ENCODE measurements around the gene GTPBP4.
"Not testable (repeated sequence)": the region's sequence is repeated elsewhere in the genome, so short reads cannot be mapped to it uniquely, and the experiment has no call there.

Gene GTPBP4

DNA sequence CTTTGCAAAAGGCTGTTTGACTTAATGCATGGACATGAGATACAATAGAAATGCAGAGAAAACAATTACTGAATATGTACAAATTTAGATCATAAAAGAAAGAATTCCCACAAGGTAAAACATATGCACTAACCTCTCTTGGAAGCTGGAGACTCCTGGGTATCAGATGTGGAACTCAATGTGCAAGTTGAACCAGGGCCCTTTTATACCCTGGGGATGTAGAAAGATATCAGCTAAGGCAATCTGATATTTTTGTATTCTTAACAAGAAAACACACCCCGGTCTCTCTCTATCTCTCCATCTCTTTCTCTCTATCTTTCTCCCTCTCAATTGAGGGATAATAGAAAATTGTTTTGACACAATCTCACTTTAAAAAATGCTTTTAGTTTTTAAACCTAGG lies 37.4 kb downstream of the GTPBP4 start, which contains the start of gene IDI2:
IDI2 (minus strand) TSS at position 177 of the 400 bp plus-strand sequence. CDS start 1,136 bp downstream, outside the sequence.
- DNase-seq (ENCODE audit: low spot score): no peak

DNA sequence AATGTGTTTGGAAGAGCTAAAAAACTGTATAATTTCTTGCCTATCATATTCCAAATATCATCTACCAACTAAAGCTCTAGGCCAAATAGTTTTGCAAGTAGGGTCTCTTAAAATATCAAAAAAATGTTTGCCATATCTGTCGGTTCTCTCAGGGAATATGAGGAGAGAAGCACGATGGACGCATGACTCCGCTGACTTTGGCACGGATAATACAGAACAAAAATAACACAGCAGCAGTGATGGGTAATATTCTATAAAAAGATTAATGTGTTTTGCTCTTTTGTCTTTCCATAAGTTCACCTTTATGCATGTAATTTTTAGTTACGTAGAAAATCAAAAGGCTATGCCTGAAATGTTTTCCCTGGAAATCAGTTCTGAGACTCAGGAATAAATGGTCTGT lies 38.3 kb downstream of the GTPBP4 start:
- no peak for DNase-seq (ENCODE audit: low spot score)

DNA sequence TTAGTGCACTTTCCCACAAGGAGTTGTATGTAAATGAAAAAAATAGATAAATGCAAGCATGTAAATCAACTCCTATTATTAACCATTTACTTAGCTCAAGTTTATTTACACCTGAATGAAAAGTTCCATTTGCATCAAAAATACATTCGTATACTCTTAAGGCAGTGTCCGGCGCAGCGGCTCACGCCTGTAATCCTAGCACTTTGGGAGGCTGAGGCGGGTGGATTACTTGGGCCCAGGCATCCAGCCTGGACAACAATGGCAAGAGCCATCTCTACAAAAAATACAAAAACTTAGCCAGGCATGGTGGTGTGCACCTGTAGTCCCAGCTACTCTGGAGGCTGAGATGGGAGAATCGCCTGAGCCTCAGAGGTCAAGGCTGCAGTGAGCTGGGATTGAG lies 41.6 kb downstream of the GTPBP4 start:
- no peak for DNase-seq (ENCODE audit: low spot score)

DNA sequence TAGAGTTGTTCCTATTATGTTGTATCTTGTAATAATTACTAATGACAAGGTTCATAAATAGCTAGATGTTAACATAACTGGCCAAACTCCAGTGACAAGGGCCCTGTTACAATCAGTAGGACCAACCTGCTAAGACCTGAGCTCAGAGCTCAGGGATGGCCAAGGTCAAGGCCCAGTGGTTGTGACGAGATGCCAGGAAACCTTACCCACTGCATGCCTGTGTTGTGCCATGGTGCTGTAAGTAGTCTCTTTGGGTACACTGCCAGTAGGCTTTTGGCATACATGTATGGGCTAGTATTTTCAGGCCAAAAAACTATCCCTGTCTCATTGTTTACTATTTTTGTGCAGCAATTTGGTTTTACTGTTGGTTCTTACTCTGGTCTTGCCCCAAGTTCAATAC lies 45.4 kb downstream of the GTPBP4 start:
- no peak for DNase-seq (ENCODE audit: low spot score)

DNA sequence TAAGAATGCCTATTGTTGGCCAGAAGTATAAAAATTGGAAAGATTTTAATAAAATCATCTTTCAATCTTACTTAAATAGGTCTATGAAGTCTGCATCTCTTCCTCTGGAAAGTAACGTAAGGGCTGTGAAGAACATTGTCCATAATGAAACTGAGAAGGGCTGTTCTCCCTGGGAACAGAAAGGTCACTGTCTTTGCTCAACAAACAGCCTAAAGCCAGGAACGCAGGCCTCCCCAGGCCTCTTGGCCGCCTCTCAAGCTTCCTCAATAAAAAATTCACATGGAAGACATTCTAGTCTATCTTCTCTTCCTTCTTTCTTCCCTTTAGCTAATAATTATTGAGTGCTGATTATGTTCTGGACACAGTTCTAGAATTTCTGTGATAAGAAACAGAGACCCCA lies 46.5 kb downstream of the GTPBP4 start:
- DNase-seq (ENCODE audit: low spot score): peak; percentile 48

DNA sequence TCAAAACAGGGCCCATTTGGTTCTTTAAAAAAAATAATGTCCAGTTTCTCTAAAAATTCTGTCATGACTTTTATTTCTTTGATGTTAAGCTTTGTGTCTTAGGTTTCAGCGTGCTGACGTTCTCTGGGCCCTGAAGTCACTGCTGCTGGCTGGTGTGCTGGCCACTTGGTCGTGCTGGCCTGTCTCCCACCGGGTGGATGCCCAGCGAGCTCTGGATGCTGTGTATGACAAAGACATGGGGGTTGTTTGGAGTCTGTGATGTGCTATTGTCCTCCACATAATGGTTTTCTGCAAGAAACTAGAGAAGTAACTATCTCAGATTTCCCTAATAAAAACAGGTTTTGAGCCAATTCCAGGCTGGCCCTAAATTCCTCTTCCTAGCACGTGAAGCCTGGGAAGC lies 47.0 kb downstream of the GTPBP4 start:
- DNase-seq (ENCODE audit: low spot score): no peak

DNA sequence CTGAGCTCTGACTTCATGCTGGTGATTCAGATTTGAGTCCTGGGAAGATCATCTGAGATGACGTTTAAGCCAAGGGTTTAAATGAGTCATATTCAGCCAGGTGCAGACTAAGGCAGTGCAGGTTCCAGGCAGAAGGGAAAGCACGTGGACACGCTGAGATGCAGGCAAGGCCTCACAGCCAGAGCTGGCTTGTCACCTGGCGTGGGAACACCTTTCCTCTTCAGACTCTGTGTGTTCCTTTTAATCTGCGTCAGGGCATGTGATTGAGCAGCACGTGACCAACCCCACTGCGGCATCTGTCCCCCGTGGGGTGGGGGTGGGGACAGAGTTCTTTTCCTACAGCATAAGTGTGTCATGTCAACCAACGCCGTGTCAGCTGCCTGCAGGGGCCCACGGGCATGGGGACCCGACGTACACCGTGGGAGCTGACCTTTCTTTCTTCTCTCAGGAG lies 48.1 kb downstream of the GTPBP4 start:
- DNase-seq (ENCODE audit: low spot score): no peak

DNA sequence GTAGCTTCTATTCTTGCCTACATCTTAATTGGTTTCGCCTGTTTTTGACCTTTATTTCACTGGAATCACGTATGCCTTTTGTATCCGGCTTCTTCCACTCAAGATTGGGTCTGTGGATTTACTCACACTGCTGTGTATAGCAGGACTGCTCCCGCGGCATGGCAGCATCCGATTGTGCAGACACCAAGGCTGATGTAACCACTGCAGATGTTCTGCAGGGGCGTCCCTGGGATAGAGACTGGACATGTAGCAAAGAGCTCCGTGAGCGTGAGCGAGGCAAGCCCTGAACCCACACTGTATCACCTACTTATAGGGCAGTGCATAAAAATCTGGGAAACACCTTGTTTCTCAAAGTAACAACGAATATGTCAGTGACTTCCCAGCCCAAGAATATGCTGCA lies 48.9 kb downstream of the GTPBP4 start:
- DNase-seq (ENCODE audit: low spot score): no peak

DNA sequence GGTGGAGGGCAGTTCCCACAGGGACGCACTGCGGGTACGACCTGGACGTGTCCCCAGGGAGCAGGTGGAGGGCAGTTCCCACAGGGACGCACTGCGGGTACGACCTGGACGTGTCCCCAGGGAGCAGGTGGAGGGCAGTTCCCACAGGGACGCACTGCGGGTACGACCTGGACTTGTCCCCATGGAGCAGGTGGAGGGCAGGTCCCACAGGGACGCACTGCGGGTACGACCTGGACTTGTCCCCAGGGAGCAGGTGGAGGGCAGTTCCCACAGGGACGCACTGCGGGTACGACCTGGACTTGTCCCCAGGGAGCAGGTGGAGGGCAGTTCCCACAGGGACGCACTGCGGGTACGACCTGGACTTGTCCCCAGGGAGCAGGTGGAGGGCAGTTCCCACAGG lies 50.5 kb downstream of the GTPBP4 start:
- not testable (repeated sequence) for DNase-seq (ENCODE audit: low spot score)

DNA sequence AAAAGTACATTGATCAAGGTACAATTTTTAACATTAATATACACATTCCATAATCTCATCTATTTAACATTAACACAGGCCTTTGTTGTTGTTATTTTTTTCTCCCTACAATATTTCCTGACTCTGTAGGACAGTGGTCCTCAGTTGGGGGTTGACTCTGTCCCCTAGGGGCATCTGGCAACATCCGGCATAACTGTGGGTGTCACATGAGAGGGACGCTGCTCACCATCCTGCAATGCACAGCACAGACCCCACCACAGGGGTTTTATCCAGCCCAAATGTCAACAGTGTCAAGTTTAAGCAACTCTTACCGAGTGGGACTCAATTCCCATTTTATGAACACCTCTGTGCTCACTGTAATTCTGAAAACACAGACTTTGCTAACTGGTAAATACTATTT lies 51.9 kb downstream of the GTPBP4 start:
- no peak for DNase-seq (ENCODE audit: low spot score)

DNA sequence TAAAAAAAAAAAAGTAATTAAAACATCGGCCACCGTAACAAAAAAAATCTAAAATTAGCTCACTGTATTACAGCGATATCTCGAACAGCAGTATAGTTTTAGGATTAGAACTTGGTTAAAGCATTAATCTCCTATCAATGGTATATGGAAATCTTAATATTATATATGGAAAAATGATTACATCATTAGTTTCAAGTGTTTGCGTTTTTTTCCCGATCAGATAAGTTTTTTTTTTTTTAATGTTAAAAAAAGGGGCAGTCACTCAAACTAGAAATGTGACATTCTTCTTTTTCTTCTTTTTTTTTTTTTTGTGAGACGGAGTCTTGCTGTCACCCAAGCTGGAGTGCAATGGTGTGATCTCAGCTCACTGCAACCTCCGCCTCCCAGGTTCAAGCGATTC lies 53.3 kb downstream of the GTPBP4 start:
- no peak for DNase-seq (ENCODE audit: low spot score)

DNA sequence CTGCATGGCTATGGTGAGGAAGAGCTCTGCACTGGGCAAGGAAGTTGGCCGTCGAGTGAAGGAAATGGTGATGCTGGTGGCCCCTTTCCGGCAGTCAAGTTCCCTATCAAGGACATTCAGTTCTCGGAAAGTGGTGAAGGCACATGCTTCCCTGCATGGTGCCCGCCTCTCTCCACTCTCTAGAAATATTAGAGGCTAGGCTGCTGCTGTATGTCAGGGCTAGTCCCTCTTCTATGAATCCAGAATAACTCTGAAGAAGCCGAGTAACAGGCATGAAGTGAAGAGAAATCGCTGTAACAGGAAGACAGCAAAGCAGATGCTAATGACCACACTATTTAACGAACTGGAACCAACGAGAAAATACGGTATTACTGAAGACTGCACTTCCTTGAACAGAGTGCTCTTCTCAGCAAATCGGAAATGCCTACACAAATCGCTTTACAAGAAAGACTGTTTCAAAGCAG lies 55.3 kb downstream of the GTPBP4 start:
- DNase-seq (ENCODE audit: low spot score): no peak

DNA sequence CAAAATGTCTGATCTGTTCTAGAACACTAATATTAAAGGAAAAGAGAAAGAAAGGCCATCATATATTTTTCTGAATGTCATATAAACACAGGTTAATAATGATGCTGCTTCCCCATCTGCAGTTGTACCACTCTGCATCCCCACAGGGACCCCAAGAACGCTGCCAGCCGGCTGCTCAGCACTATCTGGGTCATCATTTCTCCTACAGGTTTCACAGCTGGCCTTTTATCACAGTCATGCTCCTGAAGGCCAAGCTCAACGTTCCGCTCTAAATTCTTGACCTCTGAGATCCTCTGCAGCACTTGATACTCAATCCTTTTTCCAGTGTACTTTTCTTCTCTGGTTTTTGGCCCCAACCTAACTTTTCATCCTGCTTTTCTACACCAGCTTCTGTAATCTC lies 55.9 kb downstream of the GTPBP4 start:
- no peak for DNase-seq (ENCODE audit: low spot score)

DNA sequence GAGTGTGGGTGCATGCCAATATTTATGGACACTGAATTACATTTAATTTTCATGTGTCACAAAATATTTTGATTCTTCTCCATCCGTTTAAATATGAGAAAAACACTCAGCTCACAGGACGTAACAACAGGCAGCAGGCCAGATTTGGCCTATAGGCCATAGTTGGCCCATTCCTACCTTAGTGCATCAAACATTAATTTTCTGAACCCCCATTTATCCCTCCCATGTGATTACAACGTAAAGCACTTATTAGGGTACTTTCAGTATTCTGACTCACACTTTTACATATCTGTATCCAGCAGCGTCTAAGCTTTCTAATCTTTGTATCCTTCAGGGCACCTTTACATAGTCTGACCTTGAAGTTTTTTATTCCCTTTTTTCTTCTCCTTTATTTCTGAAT lies 56.7 kb downstream of the GTPBP4 start:
- DNase-seq (ENCODE audit: low spot score): no peak

DNA sequence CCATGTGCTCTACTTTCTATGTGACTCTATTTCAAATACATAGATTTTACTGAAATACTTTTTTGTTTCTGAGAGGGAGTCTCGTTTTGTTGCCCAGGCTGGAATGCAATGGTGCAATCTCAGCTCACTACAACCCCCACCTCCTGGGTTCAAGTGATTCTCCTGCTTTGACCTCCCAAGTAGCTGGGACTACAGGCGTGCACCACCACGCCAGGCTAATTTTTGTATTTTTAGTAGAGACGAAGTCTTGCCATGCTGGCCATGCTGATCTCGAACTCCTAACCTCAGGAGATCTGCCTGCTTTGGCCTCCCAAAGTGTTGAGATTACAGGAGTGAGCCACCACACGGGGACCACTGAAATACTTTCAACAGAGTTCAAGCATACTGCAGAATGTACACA lies 57.2 kb downstream of the GTPBP4 start:
- no peak for DNase-seq (ENCODE audit: low spot score)

DNA sequence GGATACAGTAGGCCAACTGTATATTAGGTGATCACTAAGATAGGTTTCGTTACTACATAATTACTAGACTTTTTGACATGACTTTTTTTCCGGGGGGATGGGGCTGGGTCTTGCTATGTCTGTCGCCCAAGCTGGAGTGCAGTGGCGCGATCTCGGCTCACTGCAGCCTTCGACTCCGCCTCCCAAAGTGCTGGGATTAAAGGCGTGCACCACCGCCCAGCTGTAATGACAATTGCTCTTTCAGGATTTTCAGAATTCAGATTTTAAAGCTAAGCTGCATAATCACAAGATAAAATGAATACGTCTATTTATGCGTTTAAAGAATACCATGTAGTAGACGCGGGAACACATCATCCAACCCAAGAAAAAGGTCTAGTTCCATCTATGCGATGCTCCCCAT lies 59.7 kb downstream of the GTPBP4 start:
- no peak for DNase-seq (ENCODE audit: low spot score)

DNA sequence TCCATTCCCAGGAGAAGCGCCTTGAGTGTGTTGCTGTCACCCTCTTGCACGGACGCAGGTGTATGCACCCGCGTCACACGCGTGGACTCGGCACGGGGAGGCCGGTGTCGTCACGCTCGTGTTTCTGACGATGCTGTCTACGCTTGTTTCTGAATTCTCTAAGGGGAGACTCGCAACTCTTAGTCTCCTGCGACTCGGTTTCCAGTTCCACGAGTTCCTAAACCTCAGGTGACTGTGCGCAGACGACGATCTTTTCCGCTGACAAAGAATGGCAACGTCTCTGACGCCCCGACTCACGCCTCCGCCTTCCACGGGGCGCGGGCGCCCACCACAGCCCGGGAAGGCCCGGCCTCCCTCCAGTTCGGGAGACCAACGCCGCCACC lies 60.1 kb downstream of the GTPBP4 start:
- DNase-seq (ENCODE audit: low spot score): no peak

DNA sequence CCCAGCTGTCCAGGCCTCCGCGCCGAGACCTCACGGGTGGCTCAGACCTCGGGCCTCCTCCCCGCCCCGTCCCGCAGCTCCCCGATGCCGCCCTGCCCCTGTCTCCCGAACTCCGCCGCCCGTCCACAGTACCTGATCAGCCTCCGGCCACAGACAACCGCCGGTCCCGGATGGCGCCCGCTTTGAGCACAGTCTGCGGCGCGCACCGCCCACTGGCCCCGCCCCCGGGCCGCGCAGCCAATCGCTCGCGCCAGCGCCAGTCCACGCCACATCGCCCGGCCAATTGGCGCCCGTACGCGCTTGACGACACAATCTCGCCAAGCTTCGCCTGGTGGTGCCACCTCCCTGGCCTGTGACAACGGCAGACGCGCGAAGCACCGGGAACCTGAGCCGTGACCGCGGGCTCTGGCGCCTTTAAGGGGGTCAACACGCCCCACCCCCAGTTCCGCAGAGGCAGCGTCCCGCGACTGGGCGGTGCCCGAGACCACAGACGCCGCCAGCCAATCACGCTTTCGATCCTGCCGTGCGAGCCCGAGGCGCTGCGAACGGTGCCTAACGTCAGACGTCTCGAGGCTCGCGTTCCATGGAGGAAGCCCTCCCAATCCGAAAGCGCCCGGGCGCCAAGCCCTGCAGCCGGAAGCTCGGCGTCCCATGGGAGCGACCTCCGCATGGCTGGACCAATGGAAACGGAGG lies 60.6 kb downstream of the GTPBP4 start, which contains the start of gene IDI1:
IDI1 (minus strand) TSS at position 388 of the 693 bp plus-strand sequence; CDS start at position 272, 116 bp downstream.
- DNase-seq (ENCODE audit: low spot score): peak; percentile 94

DNA sequence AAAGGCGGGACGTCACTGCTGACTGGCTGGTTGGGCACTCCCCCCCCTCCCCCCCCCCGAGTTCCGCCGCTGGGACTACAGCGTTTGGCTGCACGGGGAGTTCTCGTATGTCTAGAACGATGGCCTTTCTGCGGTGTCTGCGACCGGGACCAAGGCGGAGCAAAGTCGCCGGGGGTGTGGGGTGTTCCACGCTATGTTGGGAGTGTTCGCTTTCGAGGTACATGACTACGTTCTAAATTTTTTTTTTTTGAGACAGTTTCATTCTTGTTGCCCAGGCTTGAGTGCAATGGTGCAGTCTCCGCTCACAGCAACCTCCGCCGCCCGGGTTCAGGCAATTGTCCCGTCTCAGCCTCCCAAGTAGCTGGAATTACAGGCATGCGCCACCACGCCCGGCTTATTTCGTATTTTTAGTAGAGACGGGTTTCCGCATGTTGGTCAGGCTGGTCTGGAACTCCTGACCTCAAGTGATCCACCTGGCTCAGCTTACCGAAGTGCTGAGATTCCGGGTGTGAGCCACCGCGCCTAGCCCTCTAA lies 61.3 kb downstream of the GTPBP4 start:
- DNase-seq (ENCODE audit: low spot score): no peak

DNA sequence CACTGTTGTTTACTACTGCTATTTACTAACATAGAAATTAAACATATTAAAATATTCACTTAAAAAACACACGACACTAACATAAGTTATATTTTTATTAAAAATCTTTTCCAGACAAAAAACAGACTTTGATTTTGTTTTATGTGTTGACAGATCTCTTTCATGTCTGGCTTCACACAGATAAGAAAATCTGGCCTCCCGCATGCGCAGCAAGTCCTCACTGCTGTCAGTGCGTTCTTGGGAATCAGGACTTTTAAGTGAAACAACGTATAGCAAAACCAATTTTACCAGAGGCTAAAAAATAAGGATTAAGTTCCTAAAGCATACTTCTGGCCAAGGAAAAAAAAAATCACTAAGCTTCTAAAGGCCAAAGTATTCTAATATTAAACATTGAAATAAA lies 61.9 kb downstream of the GTPBP4 start:
- DNase-seq (ENCODE audit: low spot score): no peak

DNA sequence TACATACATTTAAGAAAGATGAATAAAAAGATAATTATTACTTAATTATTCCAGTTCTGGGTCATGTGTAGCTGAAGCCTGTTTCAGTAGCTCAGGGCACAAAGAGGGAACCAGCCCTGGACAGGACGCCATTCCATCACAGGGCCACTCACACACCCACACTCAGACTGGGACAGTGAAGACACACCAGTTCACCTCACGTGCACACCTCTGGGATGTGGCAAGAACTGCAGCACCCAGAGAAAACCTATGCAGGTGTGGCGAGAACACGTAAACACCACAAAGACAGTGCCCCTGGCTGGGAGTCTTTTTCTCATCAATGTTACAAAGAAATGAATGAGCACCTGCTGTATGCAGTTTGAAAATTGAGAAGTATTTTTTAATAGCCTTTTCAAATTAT lies 62.3 kb downstream of the GTPBP4 start:
- no peak for DNase-seq (ENCODE audit: low spot score)

DNA sequence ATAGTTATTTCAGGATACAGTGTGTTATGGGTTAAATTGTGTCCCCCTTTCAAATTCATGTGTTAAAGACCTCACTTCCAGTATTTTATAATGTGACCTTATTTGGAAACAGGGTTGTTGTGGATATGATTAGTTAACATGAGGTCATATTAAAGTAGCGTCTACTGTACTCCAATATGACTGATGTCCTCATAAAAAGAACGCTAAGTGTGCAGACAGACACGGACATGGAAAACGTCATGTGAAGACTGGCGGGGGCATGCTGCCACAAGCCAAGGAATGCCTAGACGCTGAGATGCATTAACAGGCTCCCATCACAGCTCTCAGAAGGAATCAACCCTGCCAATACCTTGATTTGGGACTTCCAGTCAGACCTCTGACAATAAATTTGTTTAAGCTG lies 66.5 kb downstream of the GTPBP4 start:
- DNase-seq (ENCODE audit: low spot score): no peak

DNA sequence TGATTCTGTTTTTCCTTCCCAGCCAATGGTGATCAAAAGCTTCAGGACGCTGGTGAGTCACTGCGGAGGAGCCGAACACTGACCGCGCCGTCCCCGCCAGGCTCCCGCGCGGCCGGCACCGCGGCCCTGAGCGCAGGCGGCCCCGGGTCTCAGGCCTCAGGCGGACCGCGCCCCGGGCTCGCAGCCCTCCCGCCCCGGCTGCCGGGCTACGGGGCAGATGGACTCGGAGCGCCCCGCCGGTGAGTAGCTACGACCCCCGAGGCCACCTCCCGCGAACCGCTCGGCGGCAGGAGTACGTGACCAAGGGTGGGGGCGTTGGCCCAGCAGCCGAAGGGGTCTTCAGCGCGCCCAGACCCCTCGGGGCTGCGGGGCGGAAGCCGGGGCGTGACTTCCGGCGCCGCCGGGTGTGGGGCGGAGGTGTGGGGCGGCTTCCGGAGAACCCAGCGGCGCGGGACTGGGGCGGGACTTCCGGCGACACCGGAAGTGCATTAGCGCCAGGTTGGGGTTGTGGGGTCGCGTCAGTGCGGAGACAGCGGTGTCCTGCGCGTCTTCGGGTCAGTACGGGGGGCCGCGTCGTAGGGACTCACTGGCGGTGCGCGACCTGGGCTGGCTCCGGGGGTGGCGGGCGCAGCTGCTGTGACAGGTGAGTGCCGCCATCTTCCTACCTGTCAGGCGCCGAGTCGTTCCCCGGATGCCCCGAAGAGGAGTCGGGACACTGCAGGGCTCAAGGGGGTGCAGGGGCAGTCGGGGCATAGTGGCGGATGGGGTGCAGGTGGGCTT lies 68.3 kb downstream of the GTPBP4 start, which contains the start of gene WDR37:
WDR37 (plus strand) TSS at position 60 of the 780 bp plus-strand sequence. CDS start 15,771 bp downstream, outside the sequence.
- DNase-seq (ENCODE audit: low spot score): peak; percentile 71

Data from COLO829 (cell line).